ENCODE measurements around the gene ZRANB2.

- no peak for TF ChIP-seq CTCF (IDR thresholded peaks at IDR 0.05)
- no peak for TF ChIP-seq POLR2A (IDR thresholded peaks at IDR 0.05)
These were observed 6.2 kb downstream of the ZRANB2 start for GRCh38 chr1:71074681-71075080.

Data from body of pancreas (tissue), 4 donors.